GM18520 (cell line): ENCODE measurements around the gene AGER.
"Not testable (repeated sequence)": the region's sequence is repeated elsewhere in the genome, so short reads cannot be mapped to it uniquely, and the experiment has no call there.

Experiments
- ATAC-seq: cut with Tn5 transposase; IDR thresholded peaks from one replicate; pipeline ENCODE4 v1.9.1; 2021; ENCODE audit not compliant: unreplicated experiment

AGER gene

DNA sequence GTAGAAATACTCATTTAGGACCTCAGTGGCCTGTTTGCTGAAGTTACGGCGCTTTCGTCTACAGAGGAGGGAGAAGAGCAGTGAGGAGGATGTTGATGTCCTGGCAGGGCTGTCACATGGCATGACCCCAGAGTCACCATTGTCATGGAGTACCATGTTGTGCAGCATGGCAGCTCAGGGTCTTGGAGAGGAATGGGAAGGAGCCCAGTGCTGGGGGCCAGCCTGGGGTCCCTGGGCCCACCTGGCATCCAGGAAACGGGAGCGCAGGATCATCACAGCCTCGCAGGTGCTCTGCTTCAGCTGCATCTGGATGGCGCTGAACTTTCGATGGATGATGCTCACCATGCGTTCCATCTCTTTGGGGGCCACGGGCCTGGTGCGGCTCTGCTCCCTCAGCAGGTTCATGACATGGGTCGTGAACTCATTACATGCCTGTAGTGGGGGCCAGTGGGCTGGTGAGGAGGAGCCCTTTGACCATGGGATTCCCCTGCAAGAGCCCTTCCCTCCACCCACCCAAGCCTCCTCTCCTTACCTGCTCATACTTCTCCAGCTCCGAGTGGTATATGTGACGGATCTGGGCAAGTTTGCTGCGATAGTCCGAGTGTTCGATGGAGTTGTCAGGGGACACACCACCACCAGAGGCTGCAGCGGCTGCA, 3.8 kb upstream of the AGER start:
- ATAC-seq = not testable (repeated sequence)

DNA sequence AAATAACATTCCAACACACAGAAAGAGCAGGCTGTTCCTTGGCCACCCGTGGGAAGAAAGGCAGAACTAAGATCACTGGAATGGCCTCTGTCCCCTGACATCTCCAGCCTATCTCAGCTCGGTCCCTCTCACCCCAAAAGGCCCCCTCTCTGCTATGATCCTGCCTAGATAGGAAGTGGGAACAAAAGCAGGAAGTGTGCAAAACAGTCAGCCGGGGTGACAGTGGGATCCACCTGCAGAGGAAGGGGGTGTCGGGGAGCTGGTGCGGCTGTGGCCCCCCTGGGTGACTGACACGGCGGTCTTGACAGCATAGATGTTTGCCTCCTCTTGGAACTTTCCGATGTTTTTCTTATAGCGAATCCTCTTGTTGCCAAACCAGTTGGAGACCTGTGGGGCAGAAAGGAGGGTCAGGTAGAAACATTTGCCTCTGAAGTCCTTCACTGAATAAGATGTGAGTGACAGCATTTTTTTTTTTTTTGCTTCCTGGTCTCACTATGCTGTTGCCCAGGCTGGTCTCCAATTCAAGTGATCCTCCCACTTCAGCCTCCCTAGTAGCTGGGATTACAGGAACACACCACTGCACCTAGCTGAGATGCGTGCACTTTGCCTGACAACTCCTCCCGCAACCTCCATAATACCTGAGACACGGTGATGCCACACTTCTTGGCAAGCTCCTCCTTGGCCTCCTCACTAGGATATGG, 3.1 kb upstream of the AGER start:
- no peak for ATAC-seq

DNA sequence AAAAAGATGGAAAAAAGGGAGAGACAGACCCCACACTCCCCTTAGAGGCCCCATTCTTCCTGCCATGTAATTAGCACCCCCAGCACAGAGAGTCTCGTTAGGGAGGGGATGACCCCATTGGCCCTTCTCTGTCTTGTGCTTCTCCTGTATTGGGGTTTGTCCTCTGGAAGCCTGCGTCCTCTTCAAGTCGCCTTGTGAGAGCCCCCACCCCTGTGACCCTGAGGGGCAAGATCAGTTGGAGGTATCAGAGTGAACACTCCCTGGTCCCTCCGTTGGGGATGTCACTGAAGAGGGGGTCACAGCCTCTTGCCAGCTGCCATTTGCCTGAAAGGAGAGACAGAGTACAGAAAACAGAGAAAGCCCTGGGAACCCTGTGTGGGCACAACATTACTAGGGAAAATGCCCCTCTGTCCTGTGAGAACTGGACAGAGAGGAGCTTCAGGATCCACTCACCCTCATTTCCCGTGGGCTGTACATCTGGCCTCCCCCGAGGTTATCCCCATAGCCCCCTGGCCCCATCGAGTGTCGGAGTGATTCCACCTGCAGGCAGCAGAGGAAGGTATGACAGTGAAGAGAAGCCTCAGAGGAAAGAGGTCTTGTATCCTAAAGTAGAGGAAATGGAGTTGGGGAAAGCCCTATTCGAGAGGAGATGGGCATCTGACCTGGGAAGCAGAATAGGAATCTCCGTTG, 2.2 kb upstream of the AGER start:
- not testable (repeated sequence) for ATAC-seq

DNA sequence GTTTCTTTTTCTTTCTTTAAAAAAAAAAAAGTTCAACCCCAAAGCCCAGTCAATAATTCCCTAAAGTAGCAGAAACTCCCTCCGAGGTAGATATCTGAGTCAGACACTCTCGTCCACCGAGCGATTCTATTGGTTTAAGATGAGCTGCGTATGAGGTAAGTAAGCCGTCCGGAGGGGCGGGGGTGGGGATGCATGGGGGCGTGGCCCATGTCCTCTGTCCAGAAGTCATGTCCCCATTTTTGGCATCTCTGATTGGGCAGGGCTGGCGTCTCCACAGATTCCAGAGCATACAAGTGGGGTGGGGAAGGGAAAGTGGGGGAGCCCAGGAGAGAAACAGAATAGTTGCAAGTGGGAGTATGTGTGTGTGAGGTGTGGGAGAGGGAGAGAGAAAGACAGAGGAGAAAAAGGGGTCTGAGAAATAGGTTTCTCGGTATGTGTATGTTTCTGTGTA, 1.7 kb upstream of the AGER start:
- ATAC-seq = not testable (repeated sequence)

DNA sequence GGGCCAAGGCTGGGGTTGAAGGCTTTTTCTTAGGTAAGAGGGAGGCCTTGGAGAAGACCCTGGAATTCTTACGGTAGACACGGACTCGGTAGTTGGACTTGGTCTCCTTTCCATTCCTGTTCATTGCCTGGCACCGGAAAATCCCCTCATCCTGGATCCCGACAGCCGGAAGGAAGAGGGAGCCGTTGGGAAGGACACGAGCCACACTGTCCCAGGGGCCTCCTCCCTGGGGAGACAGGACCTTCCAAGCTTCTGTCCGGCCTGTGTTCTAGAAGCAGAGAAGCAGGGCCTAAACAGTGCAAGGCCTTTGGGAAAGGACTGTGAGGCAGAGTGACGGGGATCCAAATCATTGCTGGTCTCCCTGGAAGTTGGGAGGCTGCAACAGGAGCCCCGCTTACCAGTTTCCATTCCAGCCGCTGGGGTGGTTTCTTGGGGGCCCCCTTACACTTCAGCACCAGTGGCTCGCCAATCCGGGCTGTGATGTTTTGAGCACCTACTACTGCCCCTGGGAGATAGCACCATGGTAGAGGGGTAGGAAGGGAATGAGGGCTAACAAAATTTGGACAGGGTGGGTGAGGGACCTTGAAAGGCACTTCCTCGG, 470 bp downstream of the AGER start:
- no peak for ATAC-seq

DNA sequence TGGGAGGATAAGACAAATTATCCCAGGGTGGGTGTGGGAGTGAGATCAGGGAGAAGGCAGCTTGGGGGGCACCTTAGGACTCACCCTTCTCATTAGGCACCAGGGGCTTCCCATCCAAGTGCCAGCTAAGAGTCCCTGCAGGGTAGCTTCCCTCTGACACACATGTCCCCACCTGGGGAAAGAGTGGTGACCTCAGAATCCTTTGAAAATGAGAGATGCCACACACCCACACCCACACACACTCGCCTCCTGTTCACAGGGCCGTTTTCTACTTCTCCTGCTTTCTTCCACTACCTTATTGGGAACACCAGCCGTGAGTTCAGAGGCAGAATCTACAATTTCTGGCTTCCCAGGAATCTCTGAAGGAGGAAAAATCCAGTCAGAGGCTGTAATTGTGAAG, 1.0 kb downstream of the AGER start:
- ATAC-seq = no peak

DNA sequence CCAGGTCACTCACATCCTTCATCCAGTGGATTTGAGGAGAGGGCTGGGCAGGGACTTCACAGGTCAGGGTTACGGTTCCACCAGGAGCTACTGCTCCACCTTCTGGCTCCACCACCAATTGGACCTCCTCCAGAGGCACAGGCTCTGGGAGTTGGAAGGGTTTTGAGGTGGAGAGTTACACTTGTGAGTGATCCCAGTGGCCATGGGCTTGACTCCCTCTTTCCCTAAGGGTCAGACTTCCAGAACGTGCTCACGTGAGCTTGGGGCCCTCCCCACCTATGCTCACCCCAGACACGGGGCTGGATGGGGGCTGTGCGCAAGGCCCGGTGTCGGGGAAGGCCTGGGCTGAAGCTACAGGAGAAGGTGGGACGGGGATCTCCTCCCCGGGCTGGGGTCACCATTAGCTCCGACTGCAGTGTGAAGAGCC, 1.5 kb downstream of the AGER start:
- no peak for ATAC-seq

DNA sequence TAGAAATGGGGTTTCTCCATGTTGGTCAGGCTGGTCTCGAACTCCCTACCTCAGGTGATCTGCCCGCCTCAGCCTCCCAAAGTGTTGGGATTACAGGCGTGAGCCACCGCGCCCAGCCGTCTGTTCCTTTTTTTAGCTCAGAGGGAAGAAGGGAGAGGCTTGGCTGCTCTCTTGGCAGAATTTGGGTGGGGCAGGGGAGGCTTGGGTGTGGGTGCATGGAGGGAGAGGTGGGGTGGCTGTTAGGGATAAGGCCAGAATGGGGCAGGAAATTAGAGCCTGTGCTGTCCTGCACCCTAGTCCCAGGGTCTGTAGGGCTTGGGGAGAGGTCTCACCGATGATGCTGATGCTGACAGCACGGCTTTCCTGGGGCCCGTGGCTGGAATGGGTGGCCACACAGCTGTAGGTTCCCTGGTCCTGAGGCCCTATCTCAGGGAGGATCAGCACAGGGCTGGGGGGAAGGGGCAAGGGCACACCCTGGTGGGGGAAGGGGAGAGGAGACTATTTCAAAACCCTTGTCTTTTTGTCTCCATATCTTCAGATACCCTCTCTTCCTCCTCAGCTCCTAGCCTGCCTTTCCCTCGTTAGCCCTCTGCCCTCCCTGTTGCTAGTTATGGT, 2.0 kb downstream of the AGER start:
- no peak for ATAC-seq

DNA sequence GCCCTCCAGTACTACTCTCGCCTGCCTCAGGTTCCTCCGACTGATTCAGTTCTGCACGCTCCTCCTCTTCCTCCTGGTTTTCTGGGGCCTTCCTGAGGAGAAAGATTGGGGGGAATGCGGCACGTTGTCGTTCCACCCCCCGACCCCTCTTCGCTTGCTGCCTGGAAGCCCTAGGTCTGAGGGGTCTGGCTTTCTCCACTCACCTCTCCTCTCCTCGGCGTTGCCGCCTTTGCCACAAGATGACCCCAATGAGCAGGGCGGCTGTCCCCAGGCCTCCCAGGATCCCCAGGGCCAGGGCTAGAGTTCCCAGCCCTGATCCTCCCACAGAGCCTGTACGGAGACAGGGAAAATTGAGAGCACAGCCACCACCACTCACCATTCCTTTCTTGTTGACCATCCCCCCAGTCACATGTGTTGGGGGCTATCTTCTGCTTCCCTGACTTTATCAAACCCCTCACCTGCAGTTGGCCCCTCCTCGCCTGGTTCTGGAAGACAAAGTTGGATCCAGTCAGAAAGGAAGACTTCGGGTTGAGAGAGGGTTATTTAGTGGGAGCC, 2.8 kb downstream of the AGER start:
- no peak for ATAC-seq

DNA sequence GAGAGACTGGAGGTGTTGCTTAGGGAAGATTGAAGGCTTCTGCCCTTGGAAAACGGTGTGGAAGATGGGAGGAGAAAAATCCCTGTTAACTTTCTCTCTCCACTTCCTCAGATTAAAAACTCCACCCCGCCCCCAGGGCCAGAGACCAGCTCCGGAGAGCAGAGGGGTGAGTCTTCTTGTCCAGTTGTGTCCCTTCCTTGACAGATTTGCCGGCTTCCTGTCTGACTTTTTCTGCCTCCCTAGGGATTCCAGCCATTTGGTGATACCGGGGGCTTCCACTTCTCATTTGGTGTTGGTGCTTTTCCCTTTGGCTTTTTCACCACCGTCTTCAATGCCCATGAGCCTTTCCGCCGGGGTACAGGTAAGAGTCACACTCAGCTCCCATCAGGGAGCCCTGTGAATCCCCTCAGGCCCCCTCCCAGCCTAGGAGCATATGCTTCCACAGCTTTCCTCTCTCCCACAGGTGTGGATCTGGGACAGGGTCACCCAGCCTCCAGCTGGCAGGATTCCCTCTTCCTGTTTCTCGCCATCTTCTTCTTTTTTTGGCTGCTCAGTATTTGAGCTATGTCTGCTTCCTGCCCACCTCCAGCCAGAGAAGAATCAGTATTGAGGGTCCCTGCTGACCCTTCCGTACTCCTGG, 4.2 kb downstream of the AGER start:
- no peak for ATAC-seq

DNA sequence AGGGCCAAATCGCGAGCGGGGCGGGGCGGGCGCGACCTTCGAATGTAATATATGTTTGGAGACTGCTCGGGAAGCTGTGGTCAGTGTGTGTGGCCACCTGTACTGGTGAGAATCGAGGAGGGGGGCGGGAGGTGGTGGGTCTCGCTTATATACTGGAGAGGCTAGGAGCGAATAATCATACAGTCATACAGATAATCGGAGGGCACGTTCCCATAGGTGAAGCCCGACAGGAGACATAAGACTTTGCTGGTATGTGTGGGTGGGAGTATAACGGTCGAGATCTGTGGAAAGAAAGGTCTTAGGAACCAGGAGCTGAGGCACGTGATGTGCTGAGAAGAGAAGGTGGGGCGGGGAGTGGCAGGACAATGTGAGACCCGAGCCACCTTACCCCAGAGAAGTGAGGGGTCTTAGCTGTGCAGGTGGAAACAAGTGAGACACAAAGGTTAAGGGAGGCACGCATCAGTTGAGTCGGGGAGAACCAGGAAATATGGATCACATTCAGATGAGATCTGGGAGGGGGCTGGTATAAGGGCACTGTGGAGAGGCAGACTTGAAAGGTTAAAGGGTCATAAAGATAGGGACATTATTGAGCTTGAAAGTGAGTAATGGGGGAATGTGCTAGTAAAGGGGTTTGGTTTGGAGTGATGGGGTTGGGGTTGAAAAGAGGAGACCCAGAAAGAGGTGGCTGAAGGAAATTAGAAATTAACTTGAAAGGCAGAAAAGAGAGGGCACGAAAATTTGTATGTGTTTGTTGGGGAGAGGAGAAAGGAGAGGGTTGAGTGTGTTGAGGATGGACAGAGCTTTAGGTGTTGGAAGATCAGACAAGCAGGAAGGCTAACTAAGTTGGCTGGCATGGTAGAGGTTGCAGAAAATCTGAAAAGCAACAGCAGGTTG, 5.3 kb downstream of the AGER start:
- no peak for ATAC-seq

DNA sequence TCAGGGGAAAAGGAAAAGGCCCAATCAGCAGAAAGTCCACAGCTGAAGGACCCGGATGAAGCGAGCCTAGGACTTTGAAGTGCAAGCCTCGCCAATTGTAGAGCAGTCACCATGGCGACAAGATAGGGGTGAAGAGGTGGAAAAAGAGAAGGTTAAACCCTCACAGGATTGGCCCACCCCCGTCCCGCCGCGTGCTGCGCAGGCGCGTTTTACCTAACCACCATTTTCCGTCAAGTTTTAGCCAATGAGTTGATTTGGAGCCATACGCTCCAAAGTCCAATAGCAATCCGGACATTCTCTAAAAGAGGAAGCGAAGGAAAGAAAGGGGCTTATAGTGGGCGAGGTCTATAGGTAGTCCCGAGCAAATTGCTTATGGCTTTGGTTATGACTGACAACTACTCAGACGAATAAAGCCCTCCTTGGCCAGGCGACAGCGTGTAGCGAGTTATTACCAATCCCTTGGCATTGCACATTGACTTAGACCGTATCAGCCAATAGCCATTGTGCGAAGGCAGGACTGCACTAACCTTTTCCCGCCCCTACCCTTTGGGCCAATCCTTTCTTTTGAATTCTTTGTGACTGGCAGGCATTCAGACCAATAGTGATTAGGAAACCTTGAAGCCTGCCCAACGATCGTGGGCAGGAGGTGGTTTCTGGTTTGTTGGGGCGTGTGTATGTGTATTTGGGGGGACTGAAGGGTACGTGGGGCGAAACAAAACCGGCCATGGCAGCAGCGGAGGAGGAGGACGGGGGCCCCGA, 6.1 kb downstream of the AGER start, which contains the start of gene RNF5:
Gene RNF5, plus strand, starts transcription at position 618 of the 759 bp plus-strand sequence. Its CDS starts 107 bp downstream, at position 725.
- ATAC-seq = peak; percentile 82

DNA sequence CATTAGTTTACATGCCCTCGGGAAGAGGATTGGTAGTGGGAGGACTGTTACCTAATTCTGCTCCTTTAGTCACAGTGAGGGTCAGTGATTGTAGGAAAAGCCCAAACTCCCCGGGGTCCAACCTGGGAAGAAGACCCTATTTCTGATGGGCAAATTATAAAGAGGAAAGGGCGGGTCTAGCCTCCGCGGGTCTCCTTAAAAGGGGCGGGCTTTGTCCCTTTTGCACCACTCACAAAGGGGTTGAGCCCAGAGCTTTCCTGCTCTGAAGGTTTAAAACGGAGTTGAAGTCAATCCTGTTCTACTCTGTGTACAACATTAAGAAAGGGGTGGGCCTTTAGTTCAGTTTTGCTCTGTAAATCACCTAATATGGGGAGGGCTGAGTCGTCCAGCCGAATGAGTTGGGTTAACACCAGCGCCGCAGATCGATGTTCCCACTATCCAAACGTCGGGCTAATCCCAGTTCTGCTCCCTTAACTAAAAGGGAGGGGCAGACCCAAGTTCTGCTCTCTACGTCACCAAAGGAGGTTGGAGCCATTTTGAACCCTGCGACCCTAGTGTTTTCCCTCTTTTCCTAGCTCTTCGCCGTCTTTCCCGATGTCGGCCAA, 6.8 kb downstream of the AGER start:
- peak; percentile 0 for ATAC-seq

DNA sequence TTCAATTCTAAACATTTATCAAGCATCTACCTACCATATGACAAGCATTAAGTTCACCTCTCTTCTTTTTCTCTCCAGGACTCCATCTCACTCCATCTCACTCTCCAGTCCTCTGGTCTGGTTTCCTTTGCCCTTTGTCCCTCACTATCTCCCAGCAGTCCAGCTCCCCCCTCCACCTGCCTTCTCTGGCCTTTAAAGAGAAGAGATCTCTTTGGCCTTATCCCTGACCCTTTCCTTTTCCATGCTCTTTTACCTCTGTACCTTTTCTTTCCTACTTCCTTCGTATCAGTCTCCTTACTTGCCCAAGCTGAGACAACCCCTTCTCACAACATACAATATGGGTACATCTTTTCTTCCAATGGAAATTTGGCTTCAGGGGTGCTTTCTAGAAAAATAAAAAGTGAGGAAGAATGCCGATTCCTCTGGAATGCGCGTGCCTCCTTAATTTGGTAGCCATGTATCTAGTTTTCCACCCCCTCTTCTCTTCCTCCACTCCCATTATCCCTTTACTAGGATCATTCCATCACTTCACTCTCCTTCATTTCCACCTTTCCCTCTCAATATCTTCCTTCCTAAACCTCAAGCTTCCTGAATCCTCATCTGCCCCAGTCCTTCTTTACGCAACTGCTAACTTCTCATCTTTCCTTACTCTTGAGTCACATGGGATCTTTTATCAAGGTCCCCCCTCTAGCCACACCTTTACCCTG, 7.4 kb downstream of the AGER start:
- no peak for ATAC-seq

DNA sequence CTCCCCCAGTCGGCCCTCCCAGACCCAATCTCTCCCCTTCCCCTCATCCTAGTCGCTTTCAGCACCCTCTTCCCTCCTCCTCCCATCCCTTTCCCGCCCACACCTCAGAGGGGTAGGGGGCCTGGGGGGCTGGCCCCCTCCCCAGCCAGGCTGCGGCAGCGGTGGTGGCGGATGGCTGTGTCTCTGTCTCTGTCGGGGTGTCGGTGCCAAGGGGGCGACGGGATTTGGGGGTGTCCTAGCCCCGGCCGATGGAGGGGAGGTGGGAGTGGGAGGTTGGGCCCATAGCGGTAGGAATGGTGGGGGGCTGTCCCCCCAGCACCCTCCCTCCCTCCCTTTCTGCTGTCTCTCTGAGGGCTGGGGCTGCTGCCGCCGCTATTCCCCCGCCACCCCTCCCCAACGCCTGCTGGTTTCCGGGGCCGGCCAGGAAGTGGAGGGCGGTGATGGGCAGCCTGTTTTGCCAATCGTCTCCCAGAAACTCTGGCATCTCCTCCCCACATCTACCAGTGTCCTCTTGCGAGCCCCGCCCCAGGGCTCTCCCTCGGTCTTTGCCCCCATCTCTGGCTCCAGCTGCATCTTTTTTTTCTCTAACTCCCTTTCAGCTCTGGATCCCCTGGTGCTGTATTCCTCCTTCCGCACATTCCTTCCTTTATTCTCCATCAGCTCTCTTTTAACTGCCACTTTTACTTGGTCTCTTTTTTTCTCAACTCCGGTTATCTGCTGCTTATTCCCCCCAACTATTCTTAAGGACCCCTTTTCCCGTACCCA, 8.2 kb downstream of the AGER start, which contains the start of gene AGPAT1:
Gene AGPAT1, minus strand, starts transcription at position 374 of the 765 bp plus-strand sequence. CDS start 4,588 bp downstream, outside the sequence.
- ATAC-seq = peak; percentile 26

DNA sequence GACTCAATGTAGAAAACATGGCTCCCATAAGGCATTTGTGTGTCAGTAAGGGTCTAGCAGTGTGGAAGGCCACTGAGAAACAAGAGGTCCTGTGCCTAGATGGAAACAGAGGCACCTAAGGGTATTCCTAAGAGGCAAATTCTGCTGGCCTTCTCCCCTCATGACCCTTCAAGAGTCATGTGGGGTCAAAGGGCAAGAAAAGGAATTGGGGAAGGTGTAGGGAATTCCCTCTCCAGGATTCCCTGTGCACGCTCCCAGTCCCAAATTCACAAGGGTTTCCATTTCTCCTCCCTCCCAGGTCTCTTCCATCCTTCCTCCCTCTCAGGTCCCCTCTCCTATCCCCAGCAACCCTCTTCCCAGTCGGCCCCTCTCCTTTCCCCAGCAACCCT, 8.7 kb downstream of the AGER start:
- no peak for ATAC-seq

DNA sequence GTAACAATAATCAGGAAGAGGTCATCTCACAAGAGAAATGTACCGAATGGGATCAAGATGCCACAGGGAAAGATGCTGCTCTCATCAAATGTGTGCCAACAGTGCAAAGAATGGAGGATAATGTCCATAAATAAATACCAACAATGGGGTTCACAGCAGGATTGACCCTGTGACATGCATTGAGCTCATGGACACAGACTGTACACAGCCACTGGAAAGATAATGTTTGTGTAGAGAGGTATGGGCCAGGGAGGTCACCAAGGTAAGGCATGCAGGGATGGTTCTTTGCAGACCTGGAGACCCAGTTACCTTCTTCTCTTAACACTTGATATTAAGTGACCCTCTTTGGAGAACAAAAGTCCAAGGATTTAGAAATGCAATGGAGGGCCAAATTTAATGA, 9.6 kb downstream of the AGER start:
- no peak for ATAC-seq
